GM23338 (cell line): ENCODE results near the gene PKLR. TPM values are rescaled to one million over a fixed set of nuclear protein-coding genes. Genes with fewer than 3 reads are reported as not detected.

ENCODE experiments used
- ATAC-seq: fragments of 200-7000 bp; cut with Tn5 transposase; 3 replicates; pipeline ENCODE4 v1.9.1; 2020
- DNase-seq: peaks from one replicate; pipeline ENCODE4 v3.0.0-alpha.2; 2015; ENCODE audit warnings: low spot score
- H2AFZ ChIP-seq: fragments of 200-600 bp; sonication (generic); 2 replicates; pipeline ENCODE4 v1.8.0; 2016; ENCODE audit warnings: antibody characterized with exemption, mild to moderate bottlenecking, moderate library complexity
- H3F3A ChIP-seq: fragments of 200-600 bp; sonication (generic); replicated peaks from 2 replicates; pipeline ENCODE4 v1.8.0; 2017; ENCODE audit warnings: antibody characterized with exemption, mixed run types, low read depth
- H3K27ac ChIP-seq: fragments of 200-600 bp; sonication (generic); 2 replicates; pipeline ENCODE4 v1.6.1; 2016; ENCODE audit warnings: low read depth
- H3K27me3 ChIP-seq: fragments of 200-600 bp; sonication (generic); 2 replicates; pipeline ENCODE4 v1.8.0; 2016; ENCODE audit warnings: mild to moderate bottlenecking, mixed run types, moderate library complexity; ENCODE audit not compliant: insufficient read depth
- H3K36me3 ChIP-seq: fragments of 200-600 bp; sonication (generic); 2 replicates; pipeline ENCODE4 v1.8.0; 2016; ENCODE audit warnings: mild to moderate bottlenecking; ENCODE audit not compliant: insufficient read depth
- H3K4me1 ChIP-seq: fragments of 200-600 bp; sonication (generic); 2 replicates; pipeline ENCODE4 v1.8.0; 2016; ENCODE audit warnings: mild to moderate bottlenecking, moderate library complexity; ENCODE audit not compliant: insufficient read depth
- H3K4me2 ChIP-seq: fragments of 200-600 bp; sonication (generic); 2 replicates; pipeline ENCODE4 v1.7.1; 2017; ENCODE audit warnings: mixed run types
- H3K4me3 ChIP-seq: fragments of 200-600 bp; sonication (generic); 2 replicates; pipeline ENCODE4 v1.6.1; 2016; ENCODE audit warnings: mixed run types
- H3K79me2 ChIP-seq: fragments of 200-600 bp; sonication (generic); replicated peaks from 2 replicates; pipeline ENCODE4 v1.8.0; 2017; ENCODE audit warnings: mild to moderate bottlenecking; ENCODE audit not compliant: insufficient read depth
- H3K9me2 ChIP-seq: fragments of 200-600 bp; sonication (generic); 2 replicates; pipeline ENCODE4 v1.8.0; 2017; ENCODE audit not compliant: insufficient read depth
- H4K20me1 ChIP-seq: fragments of 200-600 bp; sonication (generic); replicated peaks from 2 replicates; pipeline ENCODE4 v1.8.0; 2017; ENCODE audit warnings: mild to moderate bottlenecking; ENCODE audit not compliant: insufficient read depth
- H3K27ac Mint-ChIP-seq: 2 replicates; pipeline ENCODE4 v1.8.0; 2020; ENCODE audit warnings: inconsistent platforms, mild to moderate bottlenecking, moderate library complexity, mixed read lengths
- H3K27me3 Mint-ChIP-seq: 3 replicates; pipeline ENCODE4 v1.8.0; 2022; ENCODE audit warnings: low read depth, mild to moderate bottlenecking, moderate library complexity, mixed read lengths, inconsistent platforms; ENCODE audit not compliant: insufficient read depth, poor library complexity
- H3K36me3 Mint-ChIP-seq: 3 replicates; pipeline ENCODE4 v1.8.0; 2021; ENCODE audit warnings: low read depth, mild to moderate bottlenecking, inconsistent platforms, moderate library complexity, mixed read lengths
- H3K4me1 Mint-ChIP-seq: 3 replicates; pipeline ENCODE4 v1.8.0; 2020; ENCODE audit warnings: mild to moderate bottlenecking, inconsistent platforms, mixed read lengths
- H3K4me3 Mint-ChIP-seq: 3 replicates; pipeline ENCODE4 v1.8.0; 2021; ENCODE audit warnings: moderate library complexity, mild to moderate bottlenecking, inconsistent platforms, mixed read lengths
- H3K9me3 Mint-ChIP-seq: 3 replicates; pipeline ENCODE4 v1.8.0; 2020; ENCODE audit warnings: moderate library complexity, mild to moderate bottlenecking, inconsistent platforms, mixed read lengths
- CREB1 ChIP-seq: fragments of 250-450 bp; sonication (Bioruptor Pico); IDR thresholded peaks from 2 replicates; pipeline ENCODE4 v1.5.0; 2020; ENCODE audit warnings: low read depth, mild to moderate bottlenecking, moderate library complexity
- EZH2 ChIP-seq: fragments of 200-600 bp; sonication (generic); IDR thresholded peaks from one replicate; pipeline ENCODE4 v1.8.0; 2017; ENCODE audit warnings: antibody characterized with exemption, mild to moderate bottlenecking, low read depth; ENCODE audit not compliant: unreplicated experiment
- EZH2phosphoT487 ChIP-seq: fragments of 200-600 bp; sonication (generic); IDR thresholded peaks from one replicate; pipeline ENCODE4 v1.8.1; 2018; ENCODE audit warnings: antibody characterized with exemption; ENCODE audit not compliant: unreplicated experiment
- JUNB ChIP-seq: IDR thresholded peaks from one replicate; pipeline ENCODE4 v1.6.1; 2016; ENCODE audit warnings: antibody characterized with exemption; ENCODE audit not compliant: unreplicated experiment
- NANOG ChIP-seq: IDR thresholded peaks from 2 replicates; pipeline ENCODE4 v1.6.1; 2016; ENCODE audit warnings: antibody characterized with exemption, borderline replicate concordance
- POLR2AphosphoS5 ChIP-seq: IDR thresholded peaks from 2 replicates; pipeline ENCODE4 v1.6.1; 2016; ENCODE audit warnings: antibody characterized with exemption, low read depth
- STAT1 ChIP-seq: IDR thresholded peaks from one replicate; pipeline ENCODE4 v1.6.1; 2016; ENCODE audit warnings: antibody characterized with exemption; ENCODE audit not compliant: unreplicated experiment
- ZNF114 ChIP-seq: fragments of 250-450 bp; sonication (Bioruptor Pico); IDR thresholded peaks from 2 replicates; pipeline ENCODE4 v1.5.0; 2020; ENCODE audit warnings: mild to moderate bottlenecking, moderate library complexity
- ZNF331 ChIP-seq: fragments of 250-450 bp; sonication (Bioruptor Pico); IDR thresholded peaks from 2 replicates; pipeline ENCODE4 v1.5.0; 2020; ENCODE audit warnings: low read depth, mild to moderate bottlenecking, moderate library complexity
- polyA plus RNA-seq: library from polyadenylated mRNA; unstranded; fragments of >200 nt; fragmentation: Nextera tagmentation; extraction: Ambion mirVana; gene quantifications from 2 replicates; pipeline ENCODE4 v1.2.1, GENCODE V29; 2016
- total RNA-seq: library from RNA; depleted of rRNA; stranded (reverse); fragments of >200 nt; shearing (Covaris generic); gene quantifications from 2 replicates; pipeline ENCODE4 v1.2.3, GENCODE V29; 2014
- TF ChIP-seq, protein P1 (sequence below): IDR thresholded peaks from 2 replicates; pipeline ENCODE4 v1.6.1; 2016; ENCODE audit warnings: antibody characterized with exemption
- TF ChIP-seq, protein P2 (sequence below): fragments of 250-450 bp; sonication (Bioruptor Pico); IDR thresholded peaks from 2 replicates; pipeline ENCODE4 v1.5.0; 2020; ENCODE audit warnings: mild to moderate bottlenecking, moderate library complexity
- TF ChIP-seq, protein P3 (sequence below): IDR thresholded peaks from one replicate; pipeline ENCODE4 v1.6.1; 2018; ENCODE audit warnings: antibody characterized with exemption; ENCODE audit not compliant: unreplicated experiment
- TF ChIP-seq, protein P4 (sequence below), 2 experiments: fragments of 200-600 bp in 1 of 2; sonication (generic) in 1 of 2; conservative IDR thresholded peaks; 2 replicates each; pipeline versions ENCODE4 v1.5.1 to v1.6.1; 2016 to 2017; ENCODE audit warnings: antibody characterized with exemption in 2 of 2, low read depth in 2 of 2, mild to moderate bottlenecking in 2 of 2, moderate library complexity in 1 of 2

PKLR gene
- total and polyA plus RNA-seq, 2 experiments from 2014 or later = 2.0 to 3.7 TPM

DNA sequence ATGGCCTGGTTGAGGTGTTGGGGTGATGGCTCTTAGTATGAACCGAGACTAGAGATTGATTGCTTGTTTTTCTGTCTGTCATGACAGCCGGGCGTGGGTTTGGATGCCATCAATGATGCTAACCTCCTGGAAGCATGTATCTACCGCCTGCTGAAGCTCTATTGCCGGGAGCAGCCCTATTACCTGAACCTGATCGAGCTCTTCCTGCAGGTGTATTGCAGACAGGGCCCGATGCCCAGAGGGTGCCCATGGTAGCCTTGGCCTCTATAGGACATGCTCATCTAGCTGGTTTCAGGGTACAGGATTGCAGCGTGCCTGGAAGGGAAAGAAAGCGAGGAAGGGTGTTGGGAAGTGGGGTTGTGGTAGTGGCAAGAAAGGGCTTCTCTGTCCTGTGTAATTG is 16.8 kb upstream of the PKLR start:
- TF ChIP-seq STAT1 (no peak), CREB1 (CRISPR knock-in tag) (no peak), JUNB (no peak), EZH2phosphoT487 (no peak), ZNF331 (CRISPR knock-in tag) (no peak), EZH2 (no peak), ZNF114 (CRISPR knock-in tag) (no peak), NANOG (no peak), POLR2AphosphoS5 (no peak)
- TF ChIP-seq, protein P1, sequence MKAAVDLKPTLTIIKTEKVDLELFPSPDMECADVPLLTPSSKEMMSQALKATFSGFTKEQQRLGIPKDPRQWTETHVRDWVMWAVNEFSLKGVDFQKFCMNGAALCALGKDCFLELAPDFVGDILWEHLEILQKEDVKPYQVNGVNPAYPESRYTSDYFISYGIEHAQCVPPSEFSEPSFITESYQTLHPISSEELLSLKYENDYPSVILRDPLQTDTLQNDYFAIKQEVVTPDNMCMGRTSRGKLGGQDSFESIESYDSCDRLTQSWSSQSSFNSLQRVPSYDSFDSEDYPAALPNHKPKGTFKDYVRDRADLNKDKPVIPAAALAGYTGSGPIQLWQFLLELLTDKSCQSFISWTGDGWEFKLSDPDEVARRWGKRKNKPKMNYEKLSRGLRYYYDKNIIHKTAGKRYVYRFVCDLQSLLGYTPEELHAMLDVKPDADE = no peak
- TF ChIP-seq, protein P2, sequence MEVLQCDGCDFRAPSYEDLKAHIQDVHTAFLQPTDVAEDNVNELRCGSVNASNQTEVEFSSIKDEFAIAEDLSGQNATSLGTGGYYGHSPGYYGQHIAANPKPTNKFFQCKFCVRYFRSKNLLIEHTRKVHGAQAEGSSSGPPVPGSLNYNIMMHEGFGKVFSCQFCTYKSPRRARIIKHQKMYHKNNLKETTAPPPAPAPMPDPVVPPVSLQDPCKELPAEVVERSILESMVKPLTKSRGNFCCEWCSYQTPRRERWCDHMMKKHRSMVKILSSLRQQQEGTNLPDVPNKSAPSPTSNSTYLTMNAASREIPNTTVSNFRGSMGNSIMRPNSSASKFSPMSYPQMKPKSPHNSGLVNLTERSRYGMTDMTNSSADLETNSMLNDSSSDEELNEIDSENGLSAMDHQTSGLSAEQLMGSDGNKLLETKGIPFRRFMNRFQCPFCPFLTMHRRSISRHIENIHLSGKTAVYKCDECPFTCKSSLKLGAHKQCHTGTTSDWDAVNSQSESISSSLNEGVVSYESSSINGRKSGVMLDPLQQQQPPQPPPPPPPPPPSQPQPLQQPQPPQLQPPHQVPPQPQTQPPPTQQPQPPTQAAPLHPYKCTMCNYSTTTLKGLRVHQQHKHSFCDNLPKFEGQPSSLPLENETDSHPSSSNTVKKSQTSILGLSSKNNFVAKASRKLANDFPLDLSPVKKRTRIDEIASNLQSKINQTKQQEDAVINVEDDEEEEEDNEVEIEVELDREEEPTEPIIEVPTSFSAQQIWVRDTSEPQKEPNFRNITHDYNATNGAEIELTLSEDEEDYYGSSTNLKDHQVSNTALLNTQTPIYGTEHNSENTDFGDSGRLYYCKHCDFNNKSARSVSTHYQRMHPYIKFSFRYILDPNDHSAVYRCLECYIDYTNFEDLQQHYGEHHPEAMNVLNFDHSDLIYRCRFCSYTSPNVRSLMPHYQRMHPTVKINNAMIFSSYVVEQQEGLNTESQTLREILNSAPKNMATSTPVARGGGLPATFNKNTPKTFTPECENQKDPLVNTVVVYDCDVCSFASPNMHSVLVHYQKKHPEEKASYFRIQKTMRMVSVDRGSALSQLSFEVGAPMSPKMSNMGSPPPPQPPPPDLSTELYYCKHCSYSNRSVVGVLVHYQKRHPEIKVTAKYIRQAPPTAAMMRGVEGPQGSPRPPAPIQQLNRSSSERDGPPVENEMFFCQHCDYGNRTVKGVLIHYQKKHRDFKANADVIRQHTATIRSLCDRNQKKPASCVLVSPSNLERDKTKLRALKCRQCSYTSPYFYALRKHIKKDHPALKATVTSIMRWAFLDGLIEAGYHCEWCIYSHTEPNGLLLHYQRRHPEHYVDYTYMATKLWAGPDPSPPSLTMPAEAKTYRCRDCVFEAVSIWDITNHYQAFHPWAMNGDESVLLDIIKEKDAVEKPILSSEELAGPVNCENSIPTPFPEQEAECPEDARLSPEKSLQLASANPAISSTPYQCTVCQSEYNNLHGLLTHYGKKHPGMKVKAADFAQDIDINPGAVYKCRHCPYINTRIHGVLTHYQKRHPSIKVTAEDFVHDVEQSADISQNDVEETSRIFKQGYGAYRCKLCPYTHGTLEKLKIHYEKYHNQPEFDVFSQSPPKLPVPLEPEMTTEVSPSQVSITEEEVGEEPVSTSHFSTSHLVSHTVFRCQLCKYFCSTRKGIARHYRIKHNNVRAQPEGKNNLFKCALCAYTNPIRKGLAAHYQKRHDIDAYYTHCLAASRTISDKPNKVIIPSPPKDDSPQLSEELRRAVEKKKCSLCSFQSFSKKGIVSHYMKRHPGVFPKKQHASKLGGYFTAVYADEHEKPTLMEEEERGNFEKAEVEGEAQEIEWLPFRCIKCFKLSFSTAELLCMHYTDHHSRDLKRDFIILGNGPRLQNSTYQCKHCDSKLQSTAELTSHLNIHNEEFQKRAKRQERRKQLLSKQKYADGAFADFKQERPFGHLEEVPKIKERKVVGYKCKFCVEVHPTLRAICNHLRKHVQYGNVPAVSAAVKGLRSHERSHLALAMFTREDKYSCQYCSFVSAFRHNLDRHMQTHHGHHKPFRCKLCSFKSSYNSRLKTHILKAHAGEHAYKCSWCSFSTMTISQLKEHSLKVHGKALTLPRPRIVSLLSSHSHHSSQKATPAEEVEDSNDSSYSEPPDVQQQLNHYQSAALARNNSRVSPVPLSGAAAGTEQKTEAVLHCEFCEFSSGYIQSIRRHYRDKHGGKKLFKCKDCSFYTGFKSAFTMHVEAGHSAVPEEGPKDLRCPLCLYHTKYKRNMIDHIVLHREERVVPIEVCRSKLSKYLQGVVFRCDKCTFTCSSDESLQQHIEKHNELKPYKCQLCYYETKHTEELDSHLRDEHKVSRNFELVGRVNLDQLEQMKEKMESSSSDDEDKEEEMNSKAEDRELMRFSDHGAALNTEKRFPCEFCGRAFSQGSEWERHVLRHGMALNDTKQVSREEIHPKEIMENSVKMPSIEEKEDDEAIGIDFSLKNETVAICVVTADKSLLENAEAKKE (CRISPR knock-in tag) = no peak
- TF ChIP-seq, protein P3, sequence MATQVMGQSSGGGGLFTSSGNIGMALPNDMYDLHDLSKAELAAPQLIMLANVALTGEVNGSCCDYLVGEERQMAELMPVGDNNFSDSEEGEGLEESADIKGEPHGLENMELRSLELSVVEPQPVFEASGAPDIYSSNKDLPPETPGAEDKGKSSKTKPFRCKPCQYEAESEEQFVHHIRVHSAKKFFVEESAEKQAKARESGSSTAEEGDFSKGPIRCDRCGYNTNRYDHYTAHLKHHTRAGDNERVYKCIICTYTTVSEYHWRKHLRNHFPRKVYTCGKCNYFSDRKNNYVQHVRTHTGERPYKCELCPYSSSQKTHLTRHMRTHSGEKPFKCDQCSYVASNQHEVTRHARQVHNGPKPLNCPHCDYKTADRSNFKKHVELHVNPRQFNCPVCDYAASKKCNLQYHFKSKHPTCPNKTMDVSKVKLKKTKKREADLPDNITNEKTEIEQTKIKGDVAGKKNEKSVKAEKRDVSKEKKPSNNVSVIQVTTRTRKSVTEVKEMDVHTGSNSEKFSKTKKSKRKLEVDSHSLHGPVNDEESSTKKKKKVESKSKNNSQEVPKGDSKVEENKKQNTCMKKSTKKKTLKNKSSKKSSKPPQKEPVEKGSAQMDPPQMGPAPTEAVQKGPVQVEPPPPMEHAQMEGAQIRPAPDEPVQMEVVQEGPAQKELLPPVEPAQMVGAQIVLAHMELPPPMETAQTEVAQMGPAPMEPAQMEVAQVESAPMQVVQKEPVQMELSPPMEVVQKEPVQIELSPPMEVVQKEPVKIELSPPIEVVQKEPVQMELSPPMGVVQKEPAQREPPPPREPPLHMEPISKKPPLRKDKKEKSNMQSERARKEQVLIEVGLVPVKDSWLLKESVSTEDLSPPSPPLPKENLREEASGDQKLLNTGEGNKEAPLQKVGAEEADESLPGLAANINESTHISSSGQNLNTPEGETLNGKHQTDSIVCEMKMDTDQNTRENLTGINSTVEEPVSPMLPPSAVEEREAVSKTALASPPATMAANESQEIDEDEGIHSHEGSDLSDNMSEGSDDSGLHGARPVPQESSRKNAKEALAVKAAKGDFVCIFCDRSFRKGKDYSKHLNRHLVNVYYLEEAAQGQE = no peak
- TF ChIP-seq, protein P4, sequence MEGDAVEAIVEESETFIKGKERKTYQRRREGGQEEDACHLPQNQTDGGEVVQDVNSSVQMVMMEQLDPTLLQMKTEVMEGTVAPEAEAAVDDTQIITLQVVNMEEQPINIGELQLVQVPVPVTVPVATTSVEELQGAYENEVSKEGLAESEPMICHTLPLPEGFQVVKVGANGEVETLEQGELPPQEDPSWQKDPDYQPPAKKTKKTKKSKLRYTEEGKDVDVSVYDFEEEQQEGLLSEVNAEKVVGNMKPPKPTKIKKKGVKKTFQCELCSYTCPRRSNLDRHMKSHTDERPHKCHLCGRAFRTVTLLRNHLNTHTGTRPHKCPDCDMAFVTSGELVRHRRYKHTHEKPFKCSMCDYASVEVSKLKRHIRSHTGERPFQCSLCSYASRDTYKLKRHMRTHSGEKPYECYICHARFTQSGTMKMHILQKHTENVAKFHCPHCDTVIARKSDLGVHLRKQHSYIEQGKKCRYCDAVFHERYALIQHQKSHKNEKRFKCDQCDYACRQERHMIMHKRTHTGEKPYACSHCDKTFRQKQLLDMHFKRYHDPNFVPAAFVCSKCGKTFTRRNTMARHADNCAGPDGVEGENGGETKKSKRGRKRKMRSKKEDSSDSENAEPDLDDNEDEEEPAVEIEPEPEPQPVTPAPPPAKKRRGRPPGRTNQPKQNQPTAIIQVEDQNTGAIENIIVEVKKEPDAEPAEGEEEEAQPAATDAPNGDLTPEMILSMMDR (conservative IDR thresholded peaks at IDR 0.05; ENCODE audit: low read depth in 2 of 2) = no peak
- Histone ChIP-seq H3K27ac (no peak overlapping the region), H3K79me2 (peaks cover 15% of the 10 kb centered on the region; the same call in 1 of the 2 replicates), H3K4me3 (no peak overlapping the region), H3F3A (peaks cover 57% of the 10 kb centered on the region), H3K4me1 (peaks cover 23% of the 10 kb centered on the region), H3K4me2 (no peak overlapping the region), H3K27me3 (peaks cover 7% of the 10 kb centered on the region), H2AFZ (no peak overlapping the region), H4K20me1 (peaks cover 32% of the 10 kb centered on the region), H3K36me3 (peaks cover 22% of the 10 kb centered on the region), H3K9me2 (no peaks in the 10 kb centered on the region)
- Mint-ChIP-seq H3K4me3 (no peak overlapping the region), H3K36me3 (peaks cover 43% of the 10 kb centered on the region), H3K9me3 (no peaks in the 10 kb centered on the region), H3K27ac (no peak overlapping the region), H3K4me1 (peaks cover 32% of the 10 kb centered on the region), H3K27me3 (peaks cover 24% of the 10 kb centered on the region)
- DNase-seq (no peak), ATAC-seq (no peak)
